ENCODE measurements around the gene UBAC1. TPM values are rescaled to one million over a fixed set of nuclear protein-coding genes. Genes with fewer than 3 reads are reported as not detected.

The UBAC1 gene
- total RNA-seq, 1 donor from 2014 or later = 25.4 TPM

DNA sequence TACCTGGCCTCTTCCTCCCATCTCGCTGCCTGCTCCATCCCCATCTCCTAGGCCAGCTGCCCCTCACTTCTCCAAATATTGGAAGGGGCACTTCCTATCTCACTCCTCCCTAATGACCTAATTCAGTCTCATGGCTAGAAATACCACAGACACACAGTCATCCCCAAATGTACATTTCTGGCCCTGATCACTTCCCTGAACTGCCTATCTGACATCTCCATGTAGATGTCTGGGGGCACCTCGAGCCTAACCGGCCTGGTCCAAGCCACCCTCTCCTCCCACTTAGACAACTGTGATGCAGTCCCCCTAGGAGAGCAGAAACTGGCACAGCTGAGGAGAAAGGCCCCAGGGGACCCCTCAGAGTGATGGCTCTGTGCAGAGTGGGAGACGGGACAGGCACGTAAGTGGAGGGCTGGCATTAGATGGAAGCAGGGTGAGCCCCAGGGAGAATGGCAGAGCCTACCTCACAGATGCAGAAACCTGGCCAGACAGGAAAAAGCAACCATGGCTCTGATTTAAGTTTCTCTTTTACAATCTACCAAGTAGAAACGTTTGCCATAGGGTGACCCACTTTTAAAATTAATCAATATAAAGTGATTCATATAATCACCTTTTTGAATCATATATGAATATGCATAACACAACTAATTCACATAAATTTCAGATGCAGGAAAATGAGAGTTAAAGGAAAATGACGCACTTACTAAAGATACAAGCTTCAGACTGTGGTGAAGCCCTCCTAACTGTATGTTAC, 75.9 kb downstream of the UBAC1 start:
- DNase-seq (ENCODE audit: low read depth in 2 of 2) = no peak

DNA sequence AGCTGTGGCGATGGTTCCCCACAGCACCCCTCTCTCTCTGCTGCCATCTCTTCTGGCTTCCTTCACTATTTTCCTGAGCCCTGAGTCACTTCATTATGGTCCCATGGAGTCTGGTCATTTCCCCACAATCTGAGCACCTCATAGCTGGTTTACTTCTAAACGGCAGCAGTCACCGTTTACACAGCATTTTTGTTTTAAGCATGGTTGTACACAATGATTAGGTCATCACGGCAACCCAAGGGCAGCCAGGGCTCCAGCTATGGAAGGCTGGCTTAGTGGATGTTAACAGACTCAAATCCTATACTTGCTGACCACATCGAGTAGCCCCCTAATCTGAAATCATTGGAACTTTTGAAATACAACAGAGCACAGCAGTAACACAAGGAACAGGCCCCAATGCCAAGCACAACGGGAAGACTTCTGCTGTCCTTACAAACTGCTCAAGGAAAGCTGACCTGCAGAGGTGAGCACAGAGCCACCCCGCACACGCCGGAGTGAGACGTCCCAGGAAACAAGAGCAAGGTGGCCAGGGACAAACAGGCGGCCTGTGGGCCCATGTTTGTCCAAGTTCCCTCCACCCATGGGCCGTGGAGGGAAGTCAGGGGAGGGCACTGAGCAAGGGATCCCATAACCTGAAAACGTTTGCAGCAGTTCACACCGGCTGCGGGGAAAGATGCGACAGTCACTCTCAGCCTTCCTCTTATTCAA, 76.7 kb downstream of the UBAC1 start:
- no peak for DNase-seq (ENCODE audit: low read depth in 2 of 2)

DNA sequence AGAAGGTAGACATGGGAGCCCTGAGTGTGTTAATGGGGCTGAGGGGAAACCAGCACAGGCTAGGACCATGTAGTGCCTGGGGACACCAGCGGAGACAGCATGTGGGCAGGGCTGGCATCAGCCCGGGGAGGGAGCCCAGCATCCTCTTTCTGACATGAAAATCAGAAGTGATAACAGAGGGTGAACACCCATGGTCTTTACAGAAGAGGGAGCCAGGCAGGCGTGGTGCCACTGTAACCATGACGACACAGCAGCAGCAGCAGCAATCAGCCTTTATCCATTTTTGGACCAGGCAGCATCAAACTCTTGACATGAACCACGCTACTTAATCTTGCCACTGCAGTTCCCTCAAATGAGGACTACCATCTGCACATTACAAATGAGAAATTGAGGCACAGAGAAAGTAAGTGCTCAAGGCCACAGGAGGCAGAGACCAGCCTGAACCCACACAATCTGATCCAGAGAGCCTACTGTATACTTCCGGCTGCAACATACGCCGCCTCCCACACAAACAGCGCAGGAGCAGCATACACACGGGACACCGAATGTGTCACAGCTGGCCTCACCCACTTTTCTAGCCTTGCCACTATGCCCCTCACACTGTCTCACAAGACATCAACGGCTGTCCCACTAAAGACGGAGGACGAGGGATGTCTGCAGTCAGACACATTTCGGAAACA, 77.6 kb downstream of the UBAC1 start:
- DNase-seq (ENCODE audit: low read depth in 2 of 2) = no peak

Other genes starting within 250 kb of the UBAC1 start
- gene CAMSAP1, start 53.8 kb downstream of the UBAC1 start, total RNA-seq = 11.9 and 17.8 TPM in 2 replicates
- 12.2 and 16.2 TPM in 2 replicates for gene NACC2, start 133.9 kb upstream of the UBAC1 start, total RNA-seq
- gene TMEM250, start 157.5 kb upstream of the UBAC1 start, total RNA-seq = 40.2 and 57.1 TPM in 2 replicates
- gene LHX3, start 243.8 kb upstream of the UBAC1 start, total RNA-seq = not detected in 2 replicates

Data from dermis microvascular lymphatic vessel endothelial cell (primary cell).